ENCODE measurements around the gene SDF4. TPM values are rescaled to one million over a fixed set of nuclear protein-coding genes. Genes with fewer than 3 reads are reported as not detected.

Gene SDF4
- total RNA-seq, 2 donors from 2014 or later, result 85.9 to 95.6 TPM

DNA sequence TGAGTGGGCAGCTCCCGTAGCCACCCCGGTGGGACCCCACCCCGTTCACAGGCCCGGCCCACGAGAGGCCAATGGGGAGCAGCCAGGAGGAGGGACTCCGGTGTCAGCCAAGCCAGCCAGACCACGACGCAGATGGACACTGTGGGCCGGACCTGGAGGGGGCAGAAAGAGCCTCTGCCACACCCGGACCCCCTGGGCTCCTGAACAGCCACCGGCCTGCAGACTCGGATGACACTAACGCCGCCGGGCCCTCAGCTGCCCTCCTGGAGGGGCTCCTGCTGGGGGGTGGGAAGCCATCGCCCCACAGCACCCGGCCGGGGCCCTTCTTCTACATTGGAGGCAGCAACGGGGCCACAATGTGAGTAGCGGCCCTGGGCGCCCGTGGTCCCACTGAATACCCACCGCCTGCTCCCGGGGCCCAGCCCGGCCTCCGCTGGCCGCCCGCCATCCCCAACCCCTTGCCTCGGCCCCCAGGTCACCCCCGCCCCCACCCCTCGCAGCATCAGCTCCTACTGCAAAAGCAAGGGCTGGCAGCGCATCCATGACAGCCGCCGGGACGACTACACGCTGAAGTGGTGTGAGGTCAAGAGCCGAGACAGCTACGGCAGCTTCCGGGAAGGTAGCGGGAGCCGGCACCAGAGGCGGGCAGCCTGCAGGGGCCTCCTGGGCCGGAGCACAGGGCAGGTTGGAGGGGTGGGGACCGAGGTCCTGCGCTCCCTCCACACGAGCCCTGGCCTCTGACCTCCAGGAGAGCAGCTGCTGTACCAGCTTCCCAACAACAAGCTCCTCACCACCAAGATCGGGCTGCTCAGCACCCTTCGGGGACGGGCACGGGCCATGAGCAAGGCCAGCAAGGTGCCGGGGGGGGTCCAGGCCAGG, 51.6 kb downstream of the SDF4 start:
- no peak overlapping the region for H3K4me3 Mint-ChIP-seq
- peaks cover 12% of the 10 kb centered on the region for H3K27me3 Mint-ChIP-seq (ENCODE audit: insufficient read depth)
- H3K27me3 ChIP-seq (ENCODE audit: control insufficient read depth, insufficient read depth, low read length, poor library complexity, severe bottlenecking), result peaks cover 10% of the 10 kb centered on the region
- no peak overlapping the region for H3K9ac ChIP-seq (ENCODE audit: extremely low read depth, low read length, poor library complexity, severe bottlenecking)
- H3K4me1 Mint-ChIP-seq, result peaks cover 2% of the 10 kb centered on the region
- WGBS, 2 experiments (ENCODE audit: insufficient coverage in 1 of 2, insufficient read length in 1 of 2), result 92 to 94% methylated on average over 25 to 51 of the region's 51 CpGs
- H3K36me3 Mint-ChIP-seq (ENCODE audit: low read depth), result peaks cover 2% of the 10 kb centered on the region
- no peak overlapping the region for H3K27ac Mint-ChIP-seq
- DNase-seq, result peak; percentile 57
- H3K27ac ChIP-seq (ENCODE audit: low read depth, low read length), result no peak overlapping the region
- H3K9me3 Mint-ChIP-seq, result peaks cover 11% of the 10 kb centered on the region
- no peak overlapping the region for H3K4me3 ChIP-seq (ENCODE audit: low read length)
- no peaks in the 10 kb centered on the region for H3K36me3 ChIP-seq (ENCODE audit: control insufficient read depth, insufficient read depth, low read length)
- H3K4me1 ChIP-seq (ENCODE audit: control insufficient read depth, insufficient read depth, low read length), result no peaks in the 10 kb centered on the region
- no peaks in the 10 kb centered on the region for H3K9me3 ChIP-seq (ENCODE audit: control insufficient read depth, low read length)
- TF ChIP-seq, protein P1, sequence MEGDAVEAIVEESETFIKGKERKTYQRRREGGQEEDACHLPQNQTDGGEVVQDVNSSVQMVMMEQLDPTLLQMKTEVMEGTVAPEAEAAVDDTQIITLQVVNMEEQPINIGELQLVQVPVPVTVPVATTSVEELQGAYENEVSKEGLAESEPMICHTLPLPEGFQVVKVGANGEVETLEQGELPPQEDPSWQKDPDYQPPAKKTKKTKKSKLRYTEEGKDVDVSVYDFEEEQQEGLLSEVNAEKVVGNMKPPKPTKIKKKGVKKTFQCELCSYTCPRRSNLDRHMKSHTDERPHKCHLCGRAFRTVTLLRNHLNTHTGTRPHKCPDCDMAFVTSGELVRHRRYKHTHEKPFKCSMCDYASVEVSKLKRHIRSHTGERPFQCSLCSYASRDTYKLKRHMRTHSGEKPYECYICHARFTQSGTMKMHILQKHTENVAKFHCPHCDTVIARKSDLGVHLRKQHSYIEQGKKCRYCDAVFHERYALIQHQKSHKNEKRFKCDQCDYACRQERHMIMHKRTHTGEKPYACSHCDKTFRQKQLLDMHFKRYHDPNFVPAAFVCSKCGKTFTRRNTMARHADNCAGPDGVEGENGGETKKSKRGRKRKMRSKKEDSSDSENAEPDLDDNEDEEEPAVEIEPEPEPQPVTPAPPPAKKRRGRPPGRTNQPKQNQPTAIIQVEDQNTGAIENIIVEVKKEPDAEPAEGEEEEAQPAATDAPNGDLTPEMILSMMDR (conservative IDR thresholded peaks at IDR 0.05), result no peak

DNA sequence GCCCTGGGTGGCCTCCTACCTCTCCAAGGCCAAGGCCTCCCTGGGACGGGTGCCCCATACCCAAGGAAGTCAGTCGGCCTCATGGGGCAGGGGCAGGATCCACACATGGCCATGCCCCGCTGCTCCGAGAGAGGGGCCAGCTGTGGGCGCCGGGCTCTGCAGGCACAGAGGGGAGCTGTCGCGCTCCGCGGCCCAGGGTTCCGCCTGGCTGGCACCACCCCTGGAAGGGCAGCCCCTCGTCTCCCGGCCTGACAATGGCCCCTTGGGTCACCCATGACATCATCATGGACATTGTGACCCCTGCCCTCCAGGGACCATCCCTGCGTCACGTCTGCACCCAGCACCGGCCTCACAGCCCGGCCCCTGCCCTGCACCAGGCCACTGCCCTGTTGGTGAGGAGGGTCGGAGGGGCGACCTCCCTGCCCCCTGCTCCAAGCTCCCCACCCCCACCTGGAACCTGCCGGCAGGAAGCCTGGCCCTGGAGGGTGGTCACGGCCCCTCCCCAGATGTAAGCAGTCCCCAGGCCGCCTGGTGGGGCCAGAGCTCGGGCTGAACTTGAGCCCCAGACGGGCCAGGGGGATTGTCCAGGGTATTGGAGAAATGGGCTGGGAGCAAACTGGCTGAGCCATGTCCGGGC, 52.3 kb downstream of the SDF4 start:
- Mint-ChIP-seq H3K4me1 (peaks cover 2% of the 10 kb centered on the region), H3K36me3 (ENCODE audit: low read depth) (peaks cover 4% of the 10 kb centered on the region), H3K27me3 (ENCODE audit: insufficient read depth) (peaks cover 13% of the 10 kb centered on the region), H3K27ac (no peak overlapping the region), H3K9me3 (peaks cover 11% of the 10 kb centered on the region), H3K4me3 (no peak overlapping the region)
- H3K27me3 ChIP-seq (ENCODE audit: control insufficient read depth, insufficient read depth, low read length, poor library complexity, severe bottlenecking), result peaks cover 10% of the 10 kb centered on the region
- H3K36me3 ChIP-seq (ENCODE audit: control insufficient read depth, insufficient read depth, low read length), result no peaks in the 10 kb centered on the region
- no peaks in the 10 kb centered on the region for H3K9me3 ChIP-seq (ENCODE audit: control insufficient read depth, low read length)
- no peaks in the 10 kb centered on the region for H3K4me1 ChIP-seq (ENCODE audit: control insufficient read depth, insufficient read depth, low read length)
- TF ChIP-seq, protein P1 (conservative IDR thresholded peaks at IDR 0.05), result no peak
- WGBS, 2 experiments (ENCODE audit: insufficient coverage in 1 of 2, insufficient read length in 1 of 2), result 91 to 93% methylated on average over 17 to 24 of the region's 25 CpGs
- no peak overlapping the region for H3K9ac ChIP-seq (ENCODE audit: extremely low read depth, low read length, poor library complexity, severe bottlenecking)
- no peak overlapping the region for H3K27ac ChIP-seq (ENCODE audit: low read depth, low read length)
- DNase-seq, result peak; percentile 53
- no peak overlapping the region for H3K4me3 ChIP-seq (ENCODE audit: low read length)

DNA sequence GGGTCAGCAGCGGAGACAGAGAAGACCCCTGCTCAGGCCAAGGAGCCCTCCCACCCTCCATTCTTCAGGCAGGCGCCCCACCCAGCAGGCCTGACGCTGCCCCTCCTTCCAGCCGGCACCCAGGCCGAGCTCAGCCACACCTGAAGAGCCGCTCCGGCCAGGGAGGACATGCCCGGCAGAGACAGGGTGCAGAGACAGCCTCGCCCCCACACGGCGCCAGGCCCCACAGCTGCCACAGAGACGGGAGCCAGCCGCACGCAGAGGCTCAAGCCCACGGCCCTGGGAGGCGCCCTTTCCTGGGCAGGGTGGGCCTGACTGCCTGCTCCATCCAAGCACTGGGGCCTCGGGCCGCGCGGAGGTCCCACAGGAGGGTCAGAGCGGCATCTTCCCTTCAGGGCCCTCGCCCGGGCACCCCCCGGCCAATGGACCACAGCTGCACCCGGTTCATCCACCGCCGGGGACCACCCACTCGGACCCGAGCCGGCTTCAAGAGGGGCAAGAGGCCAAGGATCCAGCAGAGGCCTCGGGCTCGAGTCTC, 52.9 kb downstream of the SDF4 start:
- peaks cover 4% of the 10 kb centered on the region for H3K36me3 Mint-ChIP-seq (ENCODE audit: low read depth)
- H3K4me3 Mint-ChIP-seq, result no peak overlapping the region
- H3K4me3 ChIP-seq (ENCODE audit: low read length), result no peak overlapping the region
- H3K4me1 Mint-ChIP-seq, result peaks cover 2% of the 10 kb centered on the region
- peaks cover 10% of the 10 kb centered on the region for H3K27me3 ChIP-seq (ENCODE audit: control insufficient read depth, insufficient read depth, low read length, poor library complexity, severe bottlenecking)
- peak; percentile 43 for DNase-seq
- H3K9me3 ChIP-seq (ENCODE audit: control insufficient read depth, low read length), result no peaks in the 10 kb centered on the region
- WGBS, 2 experiments (ENCODE audit: insufficient coverage in 1 of 2, insufficient read length in 1 of 2), result 94 to 95% methylated on average over 20 to 32 of the region's 32 CpGs
- TF ChIP-seq, protein P1 (conservative IDR thresholded peaks at IDR 0.05), result no peak
- no peak overlapping the region for H3K27ac Mint-ChIP-seq
- H3K27ac ChIP-seq (ENCODE audit: low read depth, low read length), result no peak overlapping the region
- no peaks in the 10 kb centered on the region for H3K4me1 ChIP-seq (ENCODE audit: control insufficient read depth, insufficient read depth, low read length)
- H3K9me3 Mint-ChIP-seq, result peaks cover 11% of the 10 kb centered on the region
- H3K9ac ChIP-seq (ENCODE audit: extremely low read depth, low read length, poor library complexity, severe bottlenecking), result no peak overlapping the region
- H3K27me3 Mint-ChIP-seq (ENCODE audit: insufficient read depth), result peaks cover 14% of the 10 kb centered on the region
- no peaks in the 10 kb centered on the region for H3K36me3 ChIP-seq (ENCODE audit: control insufficient read depth, insufficient read depth, low read length)

Data from endodermal cell (in vitro differentiated cells).